ENCODE measurements around the gene COL27A1.
"Not testable (repeated sequence)": the region's sequence is repeated elsewhere in the genome, so short reads cannot be mapped to it uniquely, and the experiment has no call there.

Gene COL27A1

GRCh38 chr9:114126247-114127060, 28.9 kb upstream of the COL27A1 start:
- Histone ChIP-seq H3K56ac (ENCODE audit: low read length) (no peak overlapping the region), H3K36me3 (ENCODE audit: control insufficient read depth, insufficient read depth, low read length) (no peaks in the 10 kb centered on the region), H3K79me1 (ENCODE audit: low read length) (no peaks in the 10 kb centered on the region), H3K79me2 (ENCODE audit: control insufficient read depth, insufficient read depth, low read length) (no peaks in the 10 kb centered on the region), H3K18ac (ENCODE audit: low read length) (no peak overlapping the region), H3K27ac (ENCODE audit: low read depth, low read length) (no peak overlapping the region), H3K4me3 (ENCODE audit: low read length) (no peak overlapping the region), H4K5ac (ENCODE audit: low read length) (no peak overlapping the region), H2AK5ac (ENCODE audit: low read length) (no peak overlapping the region), H2BK15ac (replicated peaks; ENCODE audit: low read depth) (no peak overlapping the region), H3K4me1 (ENCODE audit: control insufficient read depth, low read depth, low read length) (no peaks in the 10 kb centered on the region), H3K27me3 (ENCODE audit: insufficient read depth, low read length, poor library complexity) (no peaks in the 10 kb centered on the region), H2BK5ac (ENCODE audit: low read length) (no peak overlapping the region), H4K8ac (ENCODE audit: low read depth, low read length) (no peak overlapping the region), H3K9ac (ENCODE audit: low read length) (no peak overlapping the region), H3K23ac (ENCODE audit: low read length) (no peak overlapping the region), H3K4me2 (ENCODE audit: low read length) (no peak overlapping the region), H2BK120ac (ENCODE audit: low read depth, low read length) (no peak overlapping the region), H3K4ac (ENCODE audit: low read depth, low read length) (no peak overlapping the region)
- DNase-seq = no peak
- no CpG with 5 or more reads among the region's 13 CpGs for WGBS (ENCODE audit: extremely low coverage, insufficient coverage, low lambda C conversion rate)

- not testable (repeated sequence) for H3K4me3 ChIP-seq (ENCODE audit: low read length); H2BK5ac ChIP-seq (ENCODE audit: low read length); DNase-seq; H3K9ac ChIP-seq (ENCODE audit: low read length); H2BK120ac ChIP-seq (ENCODE audit: low read depth, low read length); H4K8ac ChIP-seq (ENCODE audit: low read depth, low read length); H2BK15ac ChIP-seq (replicated peaks; ENCODE audit: low read depth); H3K79me2 ChIP-seq (ENCODE audit: control insufficient read depth, insufficient read depth, low read length); H3K18ac ChIP-seq (ENCODE audit: low read length); H3K56ac ChIP-seq (ENCODE audit: low read length); H4K5ac ChIP-seq (ENCODE audit: low read length); H3K4me2 ChIP-seq (ENCODE audit: low read length); H3K27me3 ChIP-seq (ENCODE audit: insufficient read depth, low read length, poor library complexity); H3K4ac ChIP-seq (ENCODE audit: low read depth, low read length); H3K23ac ChIP-seq (ENCODE audit: low read length); H2AK5ac ChIP-seq (ENCODE audit: low read length); H3K79me1 ChIP-seq (ENCODE audit: low read length); H3K36me3 ChIP-seq (ENCODE audit: control insufficient read depth, insufficient read depth, low read length); H3K27ac ChIP-seq (ENCODE audit: low read depth, low read length); H3K4me1 ChIP-seq (ENCODE audit: control insufficient read depth, low read depth, low read length)
- no CpG with 5 or more reads among the region's 3 CpGs for WGBS (ENCODE audit: extremely low coverage, insufficient coverage, low lambda C conversion rate)
Observed at GRCh38 chr9:114128759-114129158, 26.6 kb upstream of the COL27A1 start.

- no peak for DNase-seq
- H3K18ac ChIP-seq (ENCODE audit: low read length) = no peak overlapping the region
- H3K79me1 ChIP-seq (ENCODE audit: low read length) = no peaks in the 10 kb centered on the region
- whole genome bisulfite sequencing (ENCODE audit: extremely low coverage, insufficient coverage, low lambda C conversion rate) = no CpG with 5 or more reads among the region's 7 CpGs
- no peaks in the 10 kb centered on the region for H3K79me2 ChIP-seq (ENCODE audit: control insufficient read depth, insufficient read depth, low read length)
- no peak overlapping the region for H2BK15ac ChIP-seq (replicated peaks; ENCODE audit: low read depth)
- H2BK120ac ChIP-seq (ENCODE audit: low read depth, low read length) = no peak overlapping the region
- H4K8ac ChIP-seq (ENCODE audit: low read depth, low read length) = no peak overlapping the region
- no peak overlapping the region for H2AK5ac ChIP-seq (ENCODE audit: low read length)
- H3K4me1 ChIP-seq (ENCODE audit: control insufficient read depth, low read depth, low read length) = no peaks in the 10 kb centered on the region
- H3K23ac ChIP-seq (ENCODE audit: low read length) = no peak overlapping the region
- H3K36me3 ChIP-seq (ENCODE audit: control insufficient read depth, insufficient read depth, low read length) = no peaks in the 10 kb centered on the region
- no peak overlapping the region for H4K5ac ChIP-seq (ENCODE audit: low read length)
- H3K9ac ChIP-seq (ENCODE audit: low read length) = no peak overlapping the region
- H3K4ac ChIP-seq (ENCODE audit: low read depth, low read length) = no peak overlapping the region
- H3K27ac ChIP-seq (ENCODE audit: low read depth, low read length) = no peak overlapping the region
- H3K4me2 ChIP-seq (ENCODE audit: low read length) = no peak overlapping the region
- no peak overlapping the region for H3K56ac ChIP-seq (ENCODE audit: low read length)
- no peaks in the 10 kb centered on the region for H3K27me3 ChIP-seq (ENCODE audit: insufficient read depth, low read length, poor library complexity)
- H3K4me3 ChIP-seq (ENCODE audit: low read length) = no peak overlapping the region
- no peak overlapping the region for H2BK5ac ChIP-seq (ENCODE audit: low read length)
Observed at GRCh38 chr9:114130141-114130540, 25.2 kb upstream of the COL27A1 start.

- Histone ChIP-seq H2AK5ac (ENCODE audit: low read length) (no peak overlapping the region), H3K79me1 (ENCODE audit: low read length) (no peaks in the 10 kb centered on the region), H4K8ac (ENCODE audit: low read depth, low read length) (no peak overlapping the region), H3K36me3 (ENCODE audit: control insufficient read depth, insufficient read depth, low read length) (no peaks in the 10 kb centered on the region), H3K27ac (ENCODE audit: low read depth, low read length) (no peak overlapping the region), H4K5ac (ENCODE audit: low read length) (no peak overlapping the region), H3K4me2 (ENCODE audit: low read length) (no peak overlapping the region), H3K18ac (ENCODE audit: low read length) (no peak overlapping the region), H2BK15ac (replicated peaks; ENCODE audit: low read depth) (no peak overlapping the region), H2BK5ac (ENCODE audit: low read length) (no peak overlapping the region), H3K79me2 (ENCODE audit: control insufficient read depth, insufficient read depth, low read length) (no peaks in the 10 kb centered on the region), H3K4me1 (ENCODE audit: control insufficient read depth, low read depth, low read length) (no peaks in the 10 kb centered on the region), H3K23ac (ENCODE audit: low read length) (no peak overlapping the region), H2BK120ac (ENCODE audit: low read depth, low read length) (no peak overlapping the region), H3K4me3 (ENCODE audit: low read length) (no peak overlapping the region), H3K4ac (ENCODE audit: low read depth, low read length) (no peak overlapping the region), H3K9ac (ENCODE audit: low read length) (no peak overlapping the region), H3K56ac (ENCODE audit: low read length) (no peak overlapping the region), H3K27me3 (ENCODE audit: insufficient read depth, low read length, poor library complexity) (no peaks in the 10 kb centered on the region)
- no peak for DNase-seq
- WGBS (ENCODE audit: extremely low coverage, insufficient coverage, low lambda C conversion rate) = no CpG with 5 or more reads among the region's 4 CpGs
Observed at GRCh38 chr9:114130624-114131277, 24.6 kb upstream of the COL27A1 start.

GRCh38 chr9:114131808-114132549, 23.4 kb upstream of the COL27A1 start:
- no CpG with 5 or more reads among the region's 10 CpGs for WGBS (ENCODE audit: extremely low coverage, insufficient coverage, low lambda C conversion rate)

More at GRCh38 chr9:114131808-114132549, 23.4 kb upstream of the COL27A1 start:
- H2BK5ac ChIP-seq (ENCODE audit: low read length) = no peak overlapping the region
- H3K18ac ChIP-seq (ENCODE audit: low read length) = no peak overlapping the region
- H2BK120ac ChIP-seq (ENCODE audit: low read depth, low read length) = no peak overlapping the region
- H3K23ac ChIP-seq (ENCODE audit: low read length) = no peak overlapping the region
- H3K4me1 ChIP-seq (ENCODE audit: control insufficient read depth, low read depth, low read length) = no peaks in the 10 kb centered on the region
- H4K5ac ChIP-seq (ENCODE audit: low read length) = no peak overlapping the region
- no peaks in the 10 kb centered on the region for H3K79me1 ChIP-seq (ENCODE audit: low read length)
- no peak overlapping the region for H3K4me3 ChIP-seq (ENCODE audit: low read length)
- H4K8ac ChIP-seq (ENCODE audit: low read depth, low read length) = no peak overlapping the region
- no peak overlapping the region for H3K4ac ChIP-seq (ENCODE audit: low read depth, low read length)
- H3K56ac ChIP-seq (ENCODE audit: low read length) = no peak overlapping the region
- DNase-seq = no peak
- no peak overlapping the region for H2BK15ac ChIP-seq (replicated peaks; ENCODE audit: low read depth)
- no peak overlapping the region for H3K27ac ChIP-seq (ENCODE audit: low read depth, low read length)
- H2AK5ac ChIP-seq (ENCODE audit: low read length) = no peak overlapping the region
- H3K9ac ChIP-seq (ENCODE audit: low read length) = no peak overlapping the region
- H3K27me3 ChIP-seq (ENCODE audit: insufficient read depth, low read length, poor library complexity) = no peaks in the 10 kb centered on the region
- H3K4me2 ChIP-seq (ENCODE audit: low read length) = no peak overlapping the region
- no peaks in the 10 kb centered on the region for H3K79me2 ChIP-seq (ENCODE audit: control insufficient read depth, insufficient read depth, low read length)
- no peaks in the 10 kb centered on the region for H3K36me3 ChIP-seq (ENCODE audit: control insufficient read depth, insufficient read depth, low read length)
